ENCODE data around the gene DAZL.
"Not testable (repeated sequence)": the region's sequence is repeated elsewhere in the genome, so short reads cannot be mapped to it uniquely, and the experiment has no call there.

Gene DAZL, protein sequence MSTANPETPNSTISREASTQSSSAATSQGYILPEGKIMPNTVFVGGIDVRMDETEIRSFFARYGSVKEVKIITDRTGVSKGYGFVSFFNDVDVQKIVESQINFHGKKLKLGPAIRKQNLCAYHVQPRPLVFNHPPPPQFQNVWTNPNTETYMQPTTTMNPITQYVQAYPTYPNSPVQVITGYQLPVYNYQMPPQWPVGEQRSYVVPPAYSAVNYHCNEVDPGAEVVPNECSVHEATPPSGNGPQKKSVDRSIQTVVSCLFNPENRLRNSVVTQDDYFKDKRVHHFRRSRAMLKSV

DNA sequence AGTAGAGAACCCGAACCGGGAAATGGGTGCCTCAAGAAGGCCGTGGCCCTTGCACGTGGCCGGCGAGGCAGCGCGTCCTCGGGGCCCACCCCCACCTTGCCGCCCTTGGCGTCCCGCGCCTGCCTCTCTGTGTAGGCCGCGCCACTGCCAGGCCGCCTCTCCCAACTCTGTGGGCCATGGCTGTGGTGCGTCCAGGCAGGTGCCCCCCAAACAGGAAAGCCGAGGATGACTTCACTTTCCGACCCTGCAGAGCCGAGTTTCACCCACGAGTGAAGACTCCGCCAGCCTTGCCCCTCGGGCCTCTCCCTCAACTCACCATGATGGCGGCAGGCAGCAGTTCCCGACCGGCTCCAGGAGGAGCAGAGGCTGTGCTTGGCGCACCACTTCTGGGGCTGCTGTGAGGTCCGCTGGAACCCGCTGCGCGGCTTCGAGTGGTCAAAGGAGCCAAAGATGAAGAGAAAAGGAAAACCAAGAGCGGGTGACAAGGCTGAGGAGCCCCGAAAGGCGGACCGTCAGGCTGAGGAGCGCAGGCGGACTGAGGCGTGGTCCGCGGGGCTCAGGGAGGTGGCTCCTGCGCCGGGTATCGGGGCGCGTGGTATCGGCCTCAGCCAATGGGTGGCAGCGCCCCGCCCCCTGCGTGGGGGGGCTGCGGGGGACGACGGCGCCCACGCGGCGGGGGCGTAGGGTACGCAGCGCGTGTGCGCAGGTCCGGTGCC is at the start of gene DAZL:
TSS of gene DAZL (minus strand) at position 537 of the 716 bp plus-strand sequence. CDS start at position 319, 218 bp downstream.
- no peak for DNase-seq

DNA sequence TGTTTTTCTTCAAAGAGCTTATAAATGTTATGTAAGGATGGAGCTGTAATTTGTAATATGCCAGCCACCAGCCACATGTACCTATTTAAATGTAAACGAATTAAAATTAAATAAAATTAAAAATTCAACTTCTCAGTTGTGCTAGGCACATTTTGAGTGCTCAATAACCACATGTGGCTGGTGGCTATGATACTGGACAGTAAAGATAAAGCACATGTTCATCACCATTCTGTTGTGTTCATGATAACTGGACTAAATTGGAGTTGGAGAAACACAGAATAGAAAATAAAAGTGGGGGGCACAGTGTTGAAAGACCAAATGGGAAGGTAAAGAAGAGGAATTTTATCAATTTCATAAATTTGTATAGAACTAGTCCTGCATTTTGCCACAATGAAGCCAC is 49.8 kb upstream of the DAZL start:
- no peak for DNase-seq

DNA sequence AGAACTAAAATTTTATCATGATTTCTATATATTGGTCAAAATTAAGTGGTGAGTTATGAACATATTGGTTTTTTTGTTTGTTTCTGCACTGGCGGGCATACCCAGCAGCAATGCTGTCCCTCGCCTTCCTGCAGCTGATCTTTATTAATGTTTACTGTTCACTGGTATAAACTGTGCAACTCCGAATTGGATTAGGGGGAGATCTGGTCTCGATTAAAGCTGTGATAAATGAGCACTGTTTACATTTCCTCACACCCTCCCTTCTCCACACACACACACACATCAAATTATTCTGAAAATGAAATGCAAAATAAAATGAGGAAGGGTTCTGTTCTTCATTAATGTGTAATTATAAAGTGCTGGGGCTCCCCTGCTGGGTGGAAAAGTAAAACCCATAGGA is 48.5 kb upstream of the DAZL start:
- DNase-seq = no peak

DNA sequence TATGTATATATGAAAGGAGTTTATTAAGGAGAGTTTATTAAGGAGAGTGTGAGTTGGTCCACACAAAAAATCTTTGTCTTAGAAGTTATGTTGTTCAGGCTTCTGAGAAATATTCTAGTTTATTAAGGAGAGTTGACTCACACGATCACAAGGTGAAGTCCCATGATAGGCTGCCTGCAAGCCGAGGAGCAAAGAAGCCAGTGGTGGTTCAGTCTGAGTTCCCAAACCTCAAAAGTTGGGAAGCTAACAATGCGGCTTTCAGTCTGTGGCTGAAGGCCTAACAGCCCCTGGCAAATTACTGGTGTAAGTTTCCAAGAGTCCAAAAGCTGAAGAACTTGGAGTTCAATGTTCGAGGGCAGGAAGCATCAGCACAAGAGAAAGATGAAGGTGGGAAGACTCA is 42.4 kb upstream of the DAZL start:
- no peak for DNase-seq

DNA sequence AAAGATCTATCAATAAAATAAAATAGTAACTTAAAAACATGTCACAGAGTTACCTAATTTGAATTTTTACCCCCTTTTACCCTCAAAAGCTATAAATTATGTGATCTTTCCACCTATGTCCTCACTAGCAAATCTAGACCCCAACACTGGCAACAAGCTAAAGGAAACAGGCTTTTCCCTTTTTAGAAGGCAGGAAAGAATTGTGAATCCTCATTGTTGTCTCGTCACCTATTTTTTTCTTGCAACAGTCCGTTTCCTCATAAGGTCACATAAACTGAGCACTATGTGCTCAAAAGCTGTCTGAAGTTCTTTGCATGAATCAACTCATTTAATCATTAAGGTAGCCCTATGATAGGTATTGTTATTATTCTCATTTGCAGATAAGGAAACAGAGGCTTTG is 34.6 kb upstream of the DAZL start:
- DNase-seq = no peak

DNA sequence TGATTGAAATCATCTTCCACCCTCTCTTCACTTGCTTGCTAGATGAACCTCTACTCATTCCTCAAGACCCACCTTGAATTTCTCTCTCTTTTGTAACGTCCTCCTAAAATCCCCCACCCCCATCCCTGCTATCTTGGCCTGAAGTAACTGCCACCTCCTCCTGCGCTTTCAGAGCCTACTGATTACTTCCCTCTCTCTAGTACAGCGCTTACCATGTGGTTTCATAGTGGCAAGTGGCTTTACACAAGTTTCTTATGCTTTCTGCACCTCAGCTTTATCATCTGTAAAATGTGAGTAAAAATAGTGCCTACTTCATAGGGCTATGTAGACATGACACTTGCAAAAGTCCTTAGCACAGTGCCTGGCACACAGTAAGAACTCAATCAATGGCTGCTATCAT is 28.7 kb upstream of the DAZL start:
- no peak for DNase-seq

DNA sequence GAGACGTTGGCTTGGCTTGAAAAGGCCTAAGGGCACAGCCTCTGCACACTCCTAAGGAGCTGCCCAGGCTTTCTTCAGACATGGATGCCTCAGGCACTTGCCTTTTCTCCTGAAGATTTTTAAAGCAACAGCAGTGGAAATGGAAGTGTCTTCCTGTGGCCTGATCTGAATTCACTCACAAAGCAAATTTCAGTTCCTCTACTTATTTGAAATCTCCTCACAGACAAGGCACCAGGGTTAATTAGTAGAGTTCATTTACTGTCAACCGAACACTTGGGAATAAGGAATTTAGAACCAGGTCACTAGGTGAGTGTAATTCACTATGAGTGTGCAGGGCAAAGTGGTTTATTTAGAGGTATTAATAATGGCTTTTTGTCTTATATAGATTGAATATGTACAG is 27.2 kb upstream of the DAZL start:
- DNase-seq = no peak

DNA sequence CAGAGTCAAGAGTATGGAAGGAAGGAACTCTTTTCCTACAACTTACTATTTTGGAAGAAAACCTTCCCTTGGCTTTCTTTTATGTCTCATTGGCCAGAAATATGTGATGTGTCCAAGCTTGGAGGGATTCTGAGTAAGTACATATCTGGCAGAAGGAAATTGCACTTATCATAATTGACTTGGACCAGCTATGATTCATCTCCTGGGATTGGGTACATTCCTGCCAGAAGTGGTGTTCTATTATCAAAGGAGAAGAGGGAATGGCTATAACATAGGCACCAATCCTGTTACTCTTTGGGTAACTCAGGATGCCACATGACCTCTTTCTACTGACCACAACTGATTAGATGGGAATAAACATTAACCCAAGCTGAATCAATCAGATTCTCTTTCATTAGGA is 13.5 kb upstream of the DAZL start:
- no peak for DNase-seq

DNA sequence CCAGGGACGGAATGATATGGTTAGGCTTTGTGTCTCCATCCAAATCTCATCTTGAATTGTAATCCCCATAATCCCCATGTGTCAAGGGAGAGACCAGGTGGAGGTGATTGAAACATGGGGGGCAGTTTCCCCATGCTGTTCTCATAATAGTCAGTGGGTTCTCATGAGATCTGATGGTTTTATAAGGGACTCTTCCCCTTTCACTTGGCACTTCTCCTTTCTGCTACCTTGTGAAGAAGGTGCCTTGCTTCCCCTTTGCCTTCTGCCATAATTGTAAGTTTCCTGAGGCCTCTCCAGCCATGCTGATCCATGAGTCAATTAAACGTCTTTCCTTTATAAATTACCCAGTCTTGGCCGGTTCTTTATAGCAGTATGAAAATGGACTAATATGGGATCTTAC is 11.9 kb upstream of the DAZL start:
- DNase-seq = not testable (repeated sequence)

DNA sequence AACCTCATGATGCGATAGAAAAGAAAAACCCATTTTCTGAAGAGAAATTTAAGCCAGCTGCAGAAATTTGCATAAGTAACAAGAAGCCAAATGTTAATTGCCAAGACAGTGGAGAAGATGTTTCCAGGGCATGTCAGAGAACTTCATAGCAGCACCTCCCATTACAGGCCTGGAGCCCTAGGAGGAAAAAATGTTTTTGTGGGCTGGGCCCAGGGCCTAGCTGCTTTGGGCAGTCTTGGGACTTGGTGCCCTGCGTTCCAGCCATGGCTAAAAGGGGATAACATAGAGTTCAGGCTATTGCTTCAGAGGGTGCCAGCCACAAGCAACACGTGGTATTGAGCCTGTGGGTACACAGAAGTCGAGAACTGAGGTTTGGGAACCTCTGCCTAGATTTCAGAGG is 10.9 kb upstream of the DAZL start:
- no peak for DNase-seq

DNA sequence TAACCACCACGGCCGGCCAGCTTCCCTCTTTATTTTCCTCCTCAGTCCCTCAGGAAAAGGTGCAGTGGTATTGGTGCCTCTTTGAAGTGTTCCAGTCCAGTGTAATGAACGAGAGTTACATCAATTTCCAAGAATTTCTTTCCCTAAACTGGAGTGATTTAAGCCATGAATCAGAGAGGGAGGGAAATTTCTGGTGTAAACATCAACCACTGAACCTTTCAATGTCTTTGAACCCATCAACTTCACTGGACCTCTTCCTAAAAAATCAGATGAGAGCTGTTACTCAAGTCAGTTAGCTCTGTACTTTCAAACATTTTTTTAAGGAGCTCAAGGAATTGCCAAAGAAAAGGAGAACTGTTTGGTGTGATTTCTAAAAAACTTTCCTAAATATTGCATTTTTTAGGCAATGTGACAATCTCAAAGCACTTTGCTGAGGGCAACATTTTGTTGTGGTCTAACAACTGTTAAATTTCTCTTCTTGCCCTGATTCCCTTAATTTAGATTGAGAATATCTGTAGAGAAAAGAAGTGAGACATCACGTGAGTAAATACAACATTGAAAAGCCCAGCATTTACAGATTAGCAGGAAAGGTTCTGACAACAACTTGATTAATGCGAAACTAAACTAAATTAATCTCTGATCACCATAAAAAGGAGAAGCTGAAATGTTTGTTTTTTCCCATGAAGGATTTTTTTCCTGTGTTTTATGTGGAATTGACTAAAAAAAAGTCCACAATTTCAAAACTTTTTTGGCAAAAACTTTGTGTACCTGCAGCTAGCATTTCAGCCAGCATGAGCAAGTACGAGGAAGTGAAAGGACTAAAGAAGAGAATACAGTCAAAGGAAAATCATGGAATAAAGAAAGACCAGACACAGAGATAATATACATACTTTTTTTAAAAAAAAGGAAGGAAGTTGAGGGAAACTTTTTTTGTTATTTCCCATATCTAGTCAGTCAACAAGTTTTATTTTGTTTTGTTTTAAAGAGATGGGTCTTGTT is 9.1 kb upstream of the DAZL start:
- no peak for DNase-seq

DNA sequence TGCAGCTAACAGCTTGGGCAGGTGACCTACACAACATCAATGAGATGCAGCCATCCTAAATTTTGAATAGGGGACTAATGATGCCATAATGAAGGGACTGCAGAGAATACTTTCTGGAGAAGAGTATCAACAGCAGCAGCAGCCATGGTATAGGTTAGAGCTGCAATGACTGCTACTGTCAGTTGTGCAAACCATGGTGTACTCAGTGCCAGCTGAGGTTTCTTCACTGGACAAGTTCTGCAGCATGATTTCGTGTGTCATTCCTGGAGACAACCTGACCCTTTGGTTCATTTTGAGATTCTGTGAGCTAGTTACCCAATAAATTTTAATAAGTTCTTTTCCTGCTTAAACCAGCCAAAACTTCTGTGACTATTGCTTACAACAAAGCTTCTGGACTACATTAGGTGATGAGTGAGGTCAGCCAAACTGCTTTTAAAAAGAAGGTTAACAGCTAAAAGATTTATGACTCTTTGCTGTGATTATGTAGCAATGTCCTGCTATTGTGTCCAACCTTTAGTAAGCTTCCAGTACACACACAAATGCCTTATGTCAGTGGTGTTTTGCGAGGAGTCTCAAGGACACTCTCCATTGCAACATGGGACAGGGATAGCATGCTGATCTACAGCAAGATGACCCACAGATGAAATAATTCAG is 4.8 kb upstream of the DAZL start:
- DNase-seq = no peak

DNA sequence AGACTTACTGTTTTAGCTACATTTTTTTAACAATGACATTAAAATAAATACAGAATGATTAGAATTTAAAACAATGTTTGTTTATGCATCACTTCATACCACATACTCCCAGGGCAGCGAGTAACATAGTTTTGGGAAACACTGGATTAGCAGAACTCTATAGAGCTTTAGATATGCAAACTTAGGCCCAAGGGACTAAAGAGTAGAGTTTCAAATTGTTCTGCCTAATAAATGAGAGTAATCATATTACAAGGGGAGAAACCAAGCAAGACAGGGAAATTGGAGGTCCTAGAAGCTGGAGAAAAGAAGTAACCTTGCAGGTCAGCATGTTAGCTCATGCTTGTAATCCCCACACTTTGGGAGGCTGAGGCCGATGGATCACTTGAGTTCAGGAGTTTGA is 3.6 kb upstream of the DAZL start:
- DNase-seq = no peak

DNA sequence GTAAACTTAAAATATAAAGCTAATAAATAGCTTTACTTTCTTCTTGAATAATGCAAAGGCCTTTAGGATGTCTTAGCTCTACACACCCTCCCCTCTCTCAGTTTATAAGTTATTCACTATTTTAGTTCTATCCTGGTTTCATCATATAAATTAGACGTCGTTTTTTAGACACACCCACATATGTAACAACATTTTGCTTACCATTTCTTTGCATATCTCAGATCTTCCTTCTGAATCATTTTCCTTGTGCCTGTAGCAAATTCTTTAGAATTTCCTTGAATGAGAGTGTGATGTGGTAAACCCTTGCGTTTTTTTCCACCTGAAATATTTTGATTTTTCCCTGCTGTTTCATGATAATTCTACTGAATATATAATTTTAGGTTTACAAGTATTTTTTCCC is 2.5 kb upstream of the DAZL start:
- no peak for DNase-seq

DNA sequence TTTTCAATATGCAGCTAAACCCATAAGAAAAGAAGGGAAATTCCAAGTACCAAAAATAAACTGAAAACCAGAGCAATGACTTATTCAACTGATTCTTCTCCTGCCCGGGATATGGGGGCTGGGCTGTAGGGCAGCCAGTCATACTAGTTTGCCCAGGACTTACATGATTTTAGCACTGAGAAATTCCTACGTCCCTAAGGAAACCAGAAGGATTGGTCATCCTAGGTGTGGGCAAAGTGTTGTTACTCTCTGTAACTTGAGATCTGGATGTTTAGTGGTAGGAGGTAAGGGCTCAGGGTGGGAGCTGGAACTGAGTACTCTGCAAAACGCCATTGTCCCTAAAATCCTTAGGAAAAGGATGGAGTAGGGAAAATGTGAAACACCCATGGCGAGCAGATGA is 1.2 kb upstream of the DAZL start:
- DNase-seq = no peak

DNA sequence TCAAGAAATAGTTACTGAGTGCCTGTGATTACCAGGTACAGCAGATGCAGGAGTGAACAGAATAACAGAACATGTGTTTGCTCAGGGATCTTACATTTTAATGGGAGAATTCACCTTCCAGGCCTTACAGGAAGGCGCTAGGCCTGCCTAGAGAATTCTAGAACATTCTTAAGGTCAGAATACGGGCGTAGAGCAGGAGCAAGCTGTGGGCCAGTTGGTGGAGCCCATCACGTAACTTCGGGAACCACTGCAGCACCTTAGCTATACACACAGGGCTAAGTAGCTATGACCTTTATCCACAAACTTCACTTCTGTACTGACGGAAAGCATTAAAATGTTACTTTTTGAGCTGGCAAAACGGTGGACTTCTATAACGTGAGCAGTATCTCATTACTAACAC is 743 bp upstream of the DAZL start:
- no peak for DNase-seq

DNA sequence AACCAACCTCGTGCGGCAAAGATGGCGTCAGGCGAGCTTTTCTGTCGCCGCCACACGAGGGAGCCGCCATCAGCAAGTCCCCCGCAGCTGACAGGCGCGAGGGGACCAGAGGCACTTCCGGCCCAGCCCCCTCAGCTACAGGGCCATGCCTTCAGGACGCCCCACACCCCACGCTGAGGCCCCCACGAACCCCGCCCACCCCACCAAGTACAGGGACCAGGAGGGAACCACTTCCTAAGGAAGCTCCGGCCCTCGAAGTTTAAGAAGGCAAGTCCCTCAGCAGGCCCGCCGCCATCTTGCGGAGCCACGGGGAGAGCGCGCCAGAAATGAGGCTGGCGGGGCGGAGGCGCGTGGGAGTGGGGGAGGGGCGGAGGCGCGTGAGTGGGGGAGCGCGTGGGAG is 790 bp downstream of the DAZL start:
- no peak for DNase-seq

DNA sequence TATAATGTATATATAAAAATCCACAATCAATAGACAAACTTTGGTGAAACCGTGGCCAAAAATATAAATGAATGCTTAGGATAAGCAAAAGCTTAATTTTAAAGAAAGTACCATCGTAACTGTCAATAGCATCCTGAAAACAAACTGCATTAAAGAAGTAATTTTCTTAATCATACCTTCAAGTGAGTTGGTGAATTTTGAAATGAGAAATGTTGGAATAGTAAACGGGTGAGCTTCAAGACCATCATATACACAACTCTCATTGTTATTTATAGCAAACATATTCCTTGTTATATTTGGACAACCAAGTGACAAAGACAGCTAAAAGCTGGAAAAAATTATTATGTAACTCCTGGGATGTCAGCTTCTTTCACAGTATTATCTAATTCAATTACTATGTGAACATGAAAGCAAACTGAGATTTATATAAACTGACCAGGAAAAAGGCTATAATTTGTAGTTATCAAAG is 3.7 kb downstream of the DAZL start:
- DNase-seq = no peak

DNA sequence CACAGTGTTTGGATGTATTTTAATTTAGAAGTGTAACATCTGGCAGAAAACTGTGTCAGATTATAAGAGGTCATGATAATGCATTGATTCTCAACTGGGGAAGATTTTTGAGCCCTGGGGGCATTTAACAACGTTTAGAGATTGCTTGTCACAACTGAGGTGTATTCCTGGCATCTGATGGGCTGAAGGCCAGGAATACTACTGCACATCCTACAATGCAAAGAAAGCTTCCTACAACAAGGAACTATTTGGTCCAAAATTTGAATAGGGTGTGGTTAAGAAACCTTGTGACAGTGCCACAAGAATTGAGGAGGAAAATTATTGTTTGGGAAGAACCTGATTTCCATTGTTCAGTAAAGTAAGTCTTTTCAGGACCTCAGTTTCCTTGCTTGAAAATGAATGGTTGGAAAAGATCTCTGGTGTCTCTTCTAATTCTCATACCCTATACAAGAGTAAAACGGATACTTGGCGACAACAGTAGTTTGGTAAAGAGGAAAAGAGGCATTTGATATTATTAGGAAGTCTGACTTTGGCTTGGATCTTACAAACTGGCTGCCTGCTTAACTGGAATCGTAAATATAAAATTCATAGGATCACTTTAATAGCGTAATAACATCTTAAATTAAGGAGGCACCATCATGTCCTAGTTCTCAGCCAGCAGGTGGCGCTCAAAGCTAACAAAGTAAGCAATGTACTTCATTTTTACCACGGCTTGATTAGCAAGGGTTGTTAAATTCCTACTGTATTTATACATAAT is 4.3 kb downstream of the DAZL start:
- DNase-seq = peak; percentile 55

DNA sequence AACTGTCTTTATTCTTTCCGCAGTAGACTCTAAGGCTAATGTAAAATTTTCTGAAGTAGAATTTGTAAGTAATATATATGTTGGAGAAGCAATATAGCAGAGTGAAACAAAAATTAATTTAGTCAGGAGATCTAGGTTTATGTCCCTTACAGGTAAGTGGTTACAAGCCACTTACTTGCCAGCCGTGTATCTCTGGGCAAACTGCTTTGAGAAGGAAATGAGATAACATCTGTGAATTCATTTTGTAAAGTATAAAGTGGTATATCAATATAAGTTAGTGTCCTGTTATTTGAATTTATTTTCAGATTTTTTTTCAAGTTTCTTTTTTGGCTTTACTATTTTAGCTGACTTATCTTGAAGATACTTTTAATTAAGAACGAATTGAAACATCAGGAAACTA is 5.5 kb downstream of the DAZL start:
- DNase-seq = no peak

DNA sequence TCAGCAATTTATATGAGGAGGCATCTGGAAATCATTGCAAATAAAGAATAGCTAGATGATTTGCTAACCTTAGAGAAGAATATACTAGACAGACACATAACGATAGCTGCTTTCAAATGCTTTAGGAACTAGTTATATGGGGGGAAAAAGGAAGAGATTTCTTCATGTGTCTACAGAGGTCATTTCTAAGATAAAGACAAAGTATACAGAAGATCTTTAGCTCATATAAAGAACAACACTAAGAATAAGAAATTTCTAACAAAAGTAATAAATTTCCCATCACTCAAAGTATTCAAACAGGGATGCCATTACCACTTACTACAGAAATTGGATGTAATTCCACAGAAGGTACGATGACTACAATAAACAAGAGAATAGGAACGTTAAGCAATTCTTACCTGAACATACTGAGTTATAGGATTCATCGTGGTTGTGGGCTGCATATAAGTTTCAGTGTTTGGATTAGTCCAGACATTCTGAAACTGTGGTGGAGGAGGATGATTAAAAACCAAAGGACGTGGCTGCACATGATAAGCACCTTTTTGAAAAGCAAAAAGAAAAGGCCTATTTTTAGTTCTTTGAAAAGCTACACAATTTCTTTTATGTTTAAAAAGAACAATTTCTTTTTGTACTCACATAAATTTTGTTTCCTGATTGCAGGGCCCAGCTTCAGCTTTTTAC is 8.7 kb downstream of the DAZL start:
- DNase-seq = no peak

DNA sequence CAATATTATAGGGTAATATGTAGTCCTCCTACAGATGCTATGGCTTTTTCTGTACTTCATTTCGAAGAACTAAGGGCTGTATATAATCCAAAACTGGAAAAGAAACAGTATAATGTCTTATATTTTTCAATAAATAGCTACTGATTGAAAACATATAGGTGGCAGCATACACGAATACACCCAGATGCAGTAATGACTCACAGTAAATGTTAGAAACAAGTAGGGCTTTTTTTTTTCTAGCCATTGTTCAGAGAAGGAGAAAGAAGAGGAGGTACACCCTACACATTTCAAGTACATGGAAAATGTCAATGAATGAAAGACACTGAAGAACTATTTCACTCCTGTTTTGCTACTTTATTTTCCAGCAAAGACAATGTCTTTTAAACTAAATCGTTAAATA is 9.4 kb downstream of the DAZL start:
- no peak for DNase-seq

Data from T1000 (cell line).